Uterus (tissue), 4 donors: Measurements from ENCODE around the gene DLG3. TPM values are rescaled to one million over a fixed set of nuclear protein-coding genes. Genes with fewer than 3 reads are reported as not detected.

Source experiments
- DNase-seq, 2 donors: peaks; one replicate each; pipeline ENCODE4 v3.0.0-alpha.2; 2019 to 2020
- H3K27ac ChIP-seq, 2 donors: fragments of 200-600 bp; sonication (generic); 1 replicate in 1 of 2; 2 replicates in 1 of 2; pipeline ENCODE4 v1.5.1; 2016 to 2018
- H3K27me3 ChIP-seq, 2 donors: fragments of 200-600 bp; sonication (generic); one replicate each; pipeline ENCODE4 v1.5.1; 2018 to 2019; ENCODE audit warnings: control low read depth in 1 of 2
- H3K36me3 ChIP-seq, 2 donors: fragments of 200-600 bp; sonication (generic); one replicate each; pipeline ENCODE4 v1.5.1; 2019; ENCODE audit warnings: control low read depth in 1 of 2
- H3K4me1 ChIP-seq, 2 donors: fragments of 200-600 bp; sonication (generic); one replicate each; pipeline ENCODE4 v1.5.1; 2018 to 2019; ENCODE audit warnings: control low read depth in 1 of 2
- H3K4me3 ChIP-seq, 2 donors: fragments of 200-600 bp; sonication (generic); 1 replicate in 1 of 2; 2 replicates in 1 of 2; pipeline ENCODE4 v1.5.1; 2018 to 2019; ENCODE audit warnings: mild to moderate bottlenecking in 1 of 2
- H3K9me3 ChIP-seq, 2 donors: fragments of 200-600 bp; sonication (generic); one replicate each; pipeline ENCODE4 v1.5.1; 2019; ENCODE audit warnings: control low read depth in 1 of 2
- POLR2A ChIP-seq, 2 donors: fragments of 450-650 bp; IDR thresholded peaks; one replicate each; pipeline ENCODE4 v1.6.1; 2016; ENCODE audit warnings: antibody characterized with exemption in 2 of 2, mild to moderate bottlenecking in 1 of 2, moderate library complexity in 1 of 2
- intact Hi-C: fragments of 100-400 bp; cut with DNase I; formaldehyde crosslinking; loops from one replicate; pipeline ENCODE4 v1.15.1; 2023; ENCODE audit warnings: low total_unique reads
- total RNA-seq, 4 donors: library from RNA; depleted of rRNA in 3 of 4; stranded (reverse); fragments of >200 nt in 3 of 4; gene quantifications; one replicate each; pipeline versions ENCODE4 v1.1.0 to v1.2.4, GENCODE V29; 2014 to 2023
- TF ChIP-seq, protein P1 (sequence below), 4 experiments: fragments of 200-600 bp in 2 of 4; fragments of 450-650 bp in 2 of 4; sonication (generic) in 2 of 4; IDR thresholded peaks; one replicate each; pipeline ENCODE4 v1.5.1; 2016 to 2019; ENCODE audit warnings: antibody characterized with exemption in 4 of 4, mild to moderate bottlenecking in 2 of 4, moderate library complexity in 1 of 4
- donor health status: DM: yes; HTN: yes; CAD: no.

DLG3 gene
- total RNA-seq, 4 donors from 2014 or later, result 4.9 to 72.6 (median 33.5) TPM

DNA sequence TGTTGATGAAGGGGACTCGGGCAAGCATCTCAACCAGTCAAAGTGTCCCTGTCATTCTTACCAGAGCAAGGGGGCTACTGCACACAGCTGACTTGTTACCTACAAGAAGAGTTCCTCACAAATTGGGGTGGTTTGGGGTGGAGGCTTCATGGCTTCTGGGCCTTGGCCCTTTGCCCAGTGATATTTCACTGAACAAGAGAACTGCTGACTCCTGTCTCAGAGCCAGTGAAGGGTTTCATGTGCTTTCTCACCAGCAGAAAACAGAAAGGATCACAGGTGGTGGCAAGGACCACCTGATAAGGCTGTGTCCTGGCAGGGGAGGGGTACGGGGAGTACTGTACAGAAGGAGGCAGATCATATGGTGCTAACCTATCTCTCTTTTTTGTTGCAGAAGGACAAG, 53.5 kb downstream of the DLG3 start:
- no peak overlapping the region for H3K27ac ChIP-seq
- TF ChIP-seq, protein P1, sequence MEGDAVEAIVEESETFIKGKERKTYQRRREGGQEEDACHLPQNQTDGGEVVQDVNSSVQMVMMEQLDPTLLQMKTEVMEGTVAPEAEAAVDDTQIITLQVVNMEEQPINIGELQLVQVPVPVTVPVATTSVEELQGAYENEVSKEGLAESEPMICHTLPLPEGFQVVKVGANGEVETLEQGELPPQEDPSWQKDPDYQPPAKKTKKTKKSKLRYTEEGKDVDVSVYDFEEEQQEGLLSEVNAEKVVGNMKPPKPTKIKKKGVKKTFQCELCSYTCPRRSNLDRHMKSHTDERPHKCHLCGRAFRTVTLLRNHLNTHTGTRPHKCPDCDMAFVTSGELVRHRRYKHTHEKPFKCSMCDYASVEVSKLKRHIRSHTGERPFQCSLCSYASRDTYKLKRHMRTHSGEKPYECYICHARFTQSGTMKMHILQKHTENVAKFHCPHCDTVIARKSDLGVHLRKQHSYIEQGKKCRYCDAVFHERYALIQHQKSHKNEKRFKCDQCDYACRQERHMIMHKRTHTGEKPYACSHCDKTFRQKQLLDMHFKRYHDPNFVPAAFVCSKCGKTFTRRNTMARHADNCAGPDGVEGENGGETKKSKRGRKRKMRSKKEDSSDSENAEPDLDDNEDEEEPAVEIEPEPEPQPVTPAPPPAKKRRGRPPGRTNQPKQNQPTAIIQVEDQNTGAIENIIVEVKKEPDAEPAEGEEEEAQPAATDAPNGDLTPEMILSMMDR (IDR thresholded peaks at IDR 0.05), result no peak
- TF ChIP-seq POLR2A (IDR thresholded peaks at IDR 0.05), result no peak
- no peak overlapping the region for H3K4me3 ChIP-seq
- no peaks in the 10 kb centered on the region for H3K4me1 ChIP-seq
- no peaks in the 10 kb centered on the region for H3K9me3 ChIP-seq
- no peaks in the 10 kb centered on the region for H3K36me3 ChIP-seq
- intact Hi-C loops, result no loop called here
- H3K27me3 ChIP-seq, result peaks cover 0 to 3% of the 10 kb centered on the region in 2 donors
- no peak for DNase-seq

DNA sequence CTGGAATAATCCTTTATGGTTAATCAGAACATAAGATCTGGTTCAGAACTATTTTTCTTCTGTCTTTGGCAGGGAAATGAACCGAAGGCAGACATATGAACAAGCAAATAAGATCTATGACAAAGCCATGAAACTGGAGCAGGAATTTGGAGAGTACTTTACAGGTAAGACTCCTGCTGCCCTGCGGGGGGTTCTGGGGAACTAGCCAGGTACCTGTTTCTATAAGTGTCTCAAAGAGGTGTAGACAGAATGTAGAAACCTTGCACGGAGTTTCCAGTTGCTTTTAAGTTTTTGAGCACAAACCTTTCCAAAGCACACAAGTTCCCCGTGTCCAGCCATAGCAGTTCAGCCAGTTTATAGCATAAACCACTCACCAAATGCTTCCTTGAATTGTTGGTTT, 56.2 kb downstream of the DLG3 start:
- Histone ChIP-seq H3K9me3 (no peaks in the 10 kb centered on the region), H3K4me1 (no peaks in the 10 kb centered on the region), H3K27ac (no peak overlapping the region), H3K27me3 (peaks cover 0 to 3% of the 10 kb centered on the region in 2 donors), H3K4me3 (no peak overlapping the region), H3K36me3 (no peaks in the 10 kb centered on the region)
- TF ChIP-seq, protein P1 (IDR thresholded peaks at IDR 0.05), result no peak
- TF ChIP-seq POLR2A (IDR thresholded peaks at IDR 0.05), result no peak
- DNase-seq, result no peak
- intact Hi-C loops, result no loop called here

DNA sequence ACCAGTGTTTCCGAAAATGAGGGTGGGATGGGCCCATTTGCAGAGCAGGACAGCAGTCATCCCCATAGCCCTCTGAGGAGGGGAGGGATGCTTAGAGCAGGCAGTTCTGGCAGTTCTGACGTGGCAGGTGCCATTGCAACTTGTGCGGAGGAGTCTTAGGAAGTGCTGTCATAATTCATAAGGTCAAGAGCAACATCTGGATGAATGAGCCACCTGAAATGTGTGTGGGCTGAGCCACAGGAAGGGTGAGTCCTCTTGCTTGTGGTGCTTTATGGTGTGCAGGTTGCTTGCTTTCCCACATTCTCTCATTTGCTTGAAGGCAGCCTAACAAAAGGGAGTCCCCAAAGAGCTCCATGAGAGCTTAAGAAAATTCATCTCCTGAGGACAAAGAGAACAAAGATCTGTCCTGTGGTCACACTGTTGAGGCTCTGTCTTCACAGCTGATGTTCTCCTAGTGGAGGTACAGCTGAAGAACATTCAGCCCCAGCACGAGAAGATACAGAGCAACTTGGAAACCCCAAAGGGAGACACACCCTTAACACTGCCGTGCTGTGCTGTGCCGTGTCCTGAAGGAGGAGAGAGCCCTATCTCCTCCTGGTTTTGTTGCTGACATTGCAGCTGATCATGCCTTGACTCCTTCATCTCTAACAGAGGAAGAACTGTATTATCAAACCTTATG, 60.3 kb downstream of the DLG3 start:
- H3K4me3 ChIP-seq, result no peak overlapping the region
- DNase-seq, result no peak
- no peaks in the 10 kb centered on the region for H3K9me3 ChIP-seq
- no peak overlapping the region for H3K27ac ChIP-seq
- H3K27me3 ChIP-seq, result peaks cover 0 to 3% of the 10 kb centered on the region in 2 donors
- H3K36me3 ChIP-seq, result no peaks in the 10 kb centered on the region
- TF ChIP-seq, protein P1 (IDR thresholded peaks at IDR 0.05), result no peak
- no peak for TF ChIP-seq POLR2A (IDR thresholded peaks at IDR 0.05)
- H3K4me1 ChIP-seq, result no peaks in the 10 kb centered on the region
- intact Hi-C loops, result no loop called here

DNA sequence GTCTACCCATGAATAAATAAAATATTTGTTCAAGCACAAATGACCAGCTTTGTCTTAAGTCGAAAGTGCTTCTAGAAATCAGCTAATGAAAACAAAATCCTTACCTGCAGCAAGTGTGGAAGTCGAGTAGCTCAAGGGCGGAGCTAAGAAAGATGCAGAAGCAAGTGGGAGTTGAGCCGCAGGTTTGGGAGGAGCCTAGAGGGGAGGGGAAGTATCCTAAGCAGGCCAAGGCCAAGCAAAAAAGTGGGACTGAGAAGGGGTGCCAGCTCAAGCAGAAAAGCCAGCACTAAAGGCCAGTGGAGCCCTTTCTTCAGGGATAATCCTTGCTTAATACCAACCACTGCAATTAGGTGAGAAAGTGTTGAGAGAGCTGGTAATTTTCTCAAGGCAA, 60.8 kb downstream of the DLG3 start:
- no peak overlapping the region for H3K4me3 ChIP-seq
- no peaks in the 10 kb centered on the region for H3K9me3 ChIP-seq
- TF ChIP-seq, protein P1 (IDR thresholded peaks at IDR 0.05), result no peak
- TF ChIP-seq POLR2A (IDR thresholded peaks at IDR 0.05), result no peak
- intact Hi-C loops, result no loop called here
- no peak overlapping the region for H3K27ac ChIP-seq
- no peak for DNase-seq
- no peaks in the 10 kb centered on the region for H3K36me3 ChIP-seq
- no peaks in the 10 kb centered on the region for H3K4me1 ChIP-seq
- H3K27me3 ChIP-seq, result peaks cover 0 to 3% of the 10 kb centered on the region in 2 donors

DNA sequence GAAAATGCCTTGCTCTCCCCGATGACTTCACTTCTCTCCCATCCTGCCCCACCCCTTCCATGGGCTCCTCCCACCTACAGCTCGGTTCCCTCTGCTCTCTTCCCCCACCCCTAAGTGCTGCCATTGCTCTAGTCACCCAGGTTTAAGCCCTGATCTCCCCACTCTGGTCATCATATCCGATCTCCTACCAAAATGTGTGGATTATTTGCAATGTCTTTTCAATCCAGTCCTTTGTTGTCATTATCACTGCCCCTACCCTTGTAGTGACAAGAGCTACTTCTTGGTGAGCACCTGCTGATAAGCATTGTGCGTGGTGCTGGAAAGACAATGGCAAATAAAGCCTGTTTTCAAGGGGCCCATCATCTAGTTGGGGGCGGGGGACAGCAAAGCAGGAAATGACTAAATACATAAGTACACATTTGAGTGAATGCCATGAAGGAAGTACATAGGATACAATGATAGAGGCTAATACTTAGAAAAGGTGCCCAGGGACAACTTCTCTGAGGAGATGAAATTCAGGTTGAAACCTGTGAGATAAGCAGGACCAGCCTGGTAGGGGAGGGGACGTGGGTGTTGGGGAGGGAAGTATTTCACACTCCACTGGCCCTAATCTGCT, 63.8 kb downstream of the DLG3 start:
- DNase-seq, result no peak
- TF ChIP-seq POLR2A (IDR thresholded peaks at IDR 0.05), result no peak
- TF ChIP-seq, protein P1 (IDR thresholded peaks at IDR 0.05), result no peak
- no peak overlapping the region for H3K4me3 ChIP-seq

More for the DNA sequence above, 63.8 kb downstream of the DLG3 start:
- no peaks in the 10 kb centered on the region for H3K4me1 ChIP-seq
- no peak overlapping the region for H3K27ac ChIP-seq
- no peaks in the 10 kb centered on the region for H3K27me3 ChIP-seq
- H3K36me3 ChIP-seq, result no peaks in the 10 kb centered on the region
- H3K9me3 ChIP-seq, result no peaks in the 10 kb centered on the region
- intact Hi-C loops, result no loop called here
